ENCODE measurements around the gene SLC1A7. TPM values are rescaled to one million over a fixed set of nuclear protein-coding genes. Genes with fewer than 3 reads are reported as not detected.
A peak's percentile ranks its signal among the peaks of the same experiment; 100 is the strongest.

SLC1A7 gene
- total and polyA plus RNA-seq, 2 of the 13 experiments (the other 11 are each of a cell fraction or from before 2014, with no cell fraction given), result 0.04 to 2.0 TPM

GRCh38 chr1:53075761-53076163 lies 66.7 kb downstream of the SLC1A7 start (continued):
- TF ChIP-seq REPIN1 (CRISPR knock-in tag; IDR thresholded peaks at IDR 0.05; ENCODE audit: borderline replicate concordance, low read depth) (0 out of 2 replicates have a peak, but pooled peaks have one; percentile 18), FOXA1 (IDR thresholded peaks at IDR 0.05) (no peak), FOXA1 (CRISPR knock-in tag; IDR thresholded peaks at IDR 0.05) (no peak), CEBPZ (IDR thresholded peaks at IDR 0.05; ENCODE audit: low read length) (no peak), ARNT2 (CRISPR knock-in tag; IDR thresholded peaks at IDR 0.05; ENCODE audit: low read depth) (no peak), SRSF9 (IDR thresholded peaks at IDR 0.05; ENCODE audit: borderline replicate concordance, insufficient read depth, low read depth, low read length, poor library complexity, severe bottlenecking) (no peak), ZNF598 (CRISPR knock-in tag; IDR thresholded peaks at IDR 0.05; ENCODE audit: borderline replicate concordance) (no peak), EEA1 (CRISPR knock-in tag; IDR thresholded peaks at IDR 0.05; ENCODE audit: borderline replicate concordance) (no peak), ARID5B (CRISPR knock-in tag; IDR thresholded peaks at IDR 0.05) (peak; percentile 51), HNF4G (IDR thresholded peaks at IDR 0.05; ENCODE audit: borderline replicate concordance, low read depth, low read length) (peak; percentile 78), HNF4G (CRISPR knock-in tag; IDR thresholded peaks at IDR 0.05; ENCODE audit: borderline replicate concordance, low read depth) (peak; percentile 84; the same call in 1 of the 2 replicates), TFAP4 (IDR thresholded peaks at IDR 0.05; ENCODE audit: borderline replicate concordance, low read depth) (peak; percentile 59; the same call in 1 of the 2 replicates), ZNF672 (CRISPR knock-in tag; IDR thresholded peaks at IDR 0.05) (no peak), LCORL (IDR thresholded peaks at IDR 0.05) (no peak), LCORL (CRISPR knock-in tag; IDR thresholded peaks at IDR 0.05) (peak; percentile 90), NR2F6 (IDR thresholded peaks at IDR 0.05) (peak; percentile 91), NR2F6 (CRISPR knock-in tag; IDR thresholded peaks at IDR 0.05) (peak; percentile 94), ZZZ3 (CRISPR knock-in tag; IDR thresholded peaks at IDR 0.05; ENCODE audit: borderline replicate concordance) (no peak), ZNF629 (CRISPR knock-in tag; conservative IDR thresholded peaks at IDR 0.05) (no peak), RARA (CRISPR knock-in tag; IDR thresholded peaks at IDR 0.05) (peak; percentile 76)

All from HepG2 (cell line).